ENCODE measurements around the gene ANHX. TPM values are rescaled to one million over a fixed set of nuclear protein-coding genes. Genes with fewer than 3 reads are reported as not detected.
A peak's percentile ranks its signal among the peaks of the same experiment; 100 is the strongest.

Gene ANHX
- total RNA-seq, 1 donor from 2014 or later: not detected

DNA sequence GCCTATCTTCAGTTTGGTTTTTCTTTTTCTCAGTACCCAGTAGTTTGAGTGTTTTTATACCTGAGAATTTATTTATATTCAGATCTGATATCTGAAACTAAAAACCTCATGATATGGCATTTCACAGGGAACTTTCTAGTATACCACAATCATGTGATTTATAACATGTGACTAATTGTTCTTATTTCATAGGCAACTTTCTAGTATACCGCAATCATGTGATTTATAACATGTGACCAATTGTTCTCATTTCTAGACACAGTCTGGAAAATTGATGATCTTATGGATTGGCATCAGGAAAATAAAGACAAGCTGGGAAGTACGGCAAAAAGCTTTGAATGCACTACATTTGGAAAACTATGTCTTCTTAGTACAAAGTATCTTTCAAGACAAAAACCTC is 33.8 kb downstream of the ANHX start:
- H3K36me3 ChIP-seq (ENCODE audit: control insufficient read depth, insufficient read depth, low read length): peaks cover 3% of the 10 kb centered on the region
- FAIRE-seq (no peak), DNase-seq (ENCODE audit: low read depth) (no peak)
- H3K27me3 ChIP-seq (ENCODE audit: control insufficient read depth, insufficient read depth, low read length): no peaks in the 10 kb centered on the region
- TF ChIP-seq, protein P1, sequence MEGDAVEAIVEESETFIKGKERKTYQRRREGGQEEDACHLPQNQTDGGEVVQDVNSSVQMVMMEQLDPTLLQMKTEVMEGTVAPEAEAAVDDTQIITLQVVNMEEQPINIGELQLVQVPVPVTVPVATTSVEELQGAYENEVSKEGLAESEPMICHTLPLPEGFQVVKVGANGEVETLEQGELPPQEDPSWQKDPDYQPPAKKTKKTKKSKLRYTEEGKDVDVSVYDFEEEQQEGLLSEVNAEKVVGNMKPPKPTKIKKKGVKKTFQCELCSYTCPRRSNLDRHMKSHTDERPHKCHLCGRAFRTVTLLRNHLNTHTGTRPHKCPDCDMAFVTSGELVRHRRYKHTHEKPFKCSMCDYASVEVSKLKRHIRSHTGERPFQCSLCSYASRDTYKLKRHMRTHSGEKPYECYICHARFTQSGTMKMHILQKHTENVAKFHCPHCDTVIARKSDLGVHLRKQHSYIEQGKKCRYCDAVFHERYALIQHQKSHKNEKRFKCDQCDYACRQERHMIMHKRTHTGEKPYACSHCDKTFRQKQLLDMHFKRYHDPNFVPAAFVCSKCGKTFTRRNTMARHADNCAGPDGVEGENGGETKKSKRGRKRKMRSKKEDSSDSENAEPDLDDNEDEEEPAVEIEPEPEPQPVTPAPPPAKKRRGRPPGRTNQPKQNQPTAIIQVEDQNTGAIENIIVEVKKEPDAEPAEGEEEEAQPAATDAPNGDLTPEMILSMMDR (IDR thresholded peaks at IDR 0.05; ENCODE audit: insufficient read depth, low read length, severe bottlenecking): no peak
- H3K4me3 ChIP-seq (ENCODE audit: low read depth, low read length): no peak overlapping the region

DNA sequence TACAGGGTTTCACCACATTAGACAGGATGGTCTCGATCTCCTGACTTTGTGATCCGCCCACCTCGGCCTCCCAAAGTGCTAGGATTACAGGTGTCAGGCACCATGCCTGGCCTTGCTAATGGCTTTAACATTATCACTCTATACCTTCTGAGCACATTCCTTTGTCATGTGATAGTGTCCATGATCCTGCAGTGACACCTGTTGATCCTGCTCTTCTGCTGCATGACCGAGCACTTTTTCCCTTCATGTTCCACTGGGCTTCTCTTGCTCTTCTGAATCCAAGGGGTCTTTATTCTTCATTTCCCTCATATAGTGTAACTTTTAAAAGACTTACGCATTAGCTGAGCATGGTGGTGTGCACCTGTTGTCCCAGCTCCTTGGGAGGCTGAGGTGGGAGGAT is 42.8 kb downstream of the ANHX start:
- Histone ChIP-seq H3K27me3 (ENCODE audit: control insufficient read depth, insufficient read depth, low read length) (no peaks in the 10 kb centered on the region), H3K4me3 (ENCODE audit: low read depth, low read length) (no peak overlapping the region), H3K36me3 (ENCODE audit: control insufficient read depth, insufficient read depth, low read length) (peaks cover 30% of the 10 kb centered on the region)
- DNase-seq (ENCODE audit: low read depth): no peak
- no peak for FAIRE-seq
- TF ChIP-seq, protein P1 (IDR thresholded peaks at IDR 0.05; ENCODE audit: insufficient read depth, low read length, severe bottlenecking): no peak

DNA sequence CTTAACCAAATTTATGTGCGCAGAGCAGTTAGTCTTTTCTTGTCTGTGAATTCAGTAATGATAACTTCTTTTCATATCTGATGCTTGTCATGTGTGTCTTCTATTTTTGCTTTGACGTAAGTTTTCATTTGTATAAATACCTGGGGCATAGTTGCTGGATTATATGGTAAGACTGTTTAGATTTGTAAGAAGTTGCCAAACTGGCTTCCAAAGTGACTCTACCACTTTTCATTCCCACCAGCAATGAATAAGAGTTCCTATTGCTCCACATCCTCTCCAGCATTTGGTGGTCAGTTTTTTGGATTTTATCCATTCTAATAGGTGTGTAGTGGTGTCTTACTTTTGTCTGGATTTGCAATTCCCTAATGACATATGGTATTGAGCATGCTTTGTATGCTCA is 45.5 kb downstream of the ANHX start:
- Histone ChIP-seq H3K27me3 (ENCODE audit: control insufficient read depth, insufficient read depth, low read length) (no peaks in the 10 kb centered on the region), H3K4me3 (ENCODE audit: low read depth, low read length) (no peak overlapping the region), H3K36me3 (ENCODE audit: control insufficient read depth, insufficient read depth, low read length) (peaks cover 39% of the 10 kb centered on the region)
- FAIRE-seq (no peak), DNase-seq (ENCODE audit: low read depth) (no peak)
- TF ChIP-seq, protein P1 (IDR thresholded peaks at IDR 0.05; ENCODE audit: insufficient read depth, low read length, severe bottlenecking): no peak

DNA sequence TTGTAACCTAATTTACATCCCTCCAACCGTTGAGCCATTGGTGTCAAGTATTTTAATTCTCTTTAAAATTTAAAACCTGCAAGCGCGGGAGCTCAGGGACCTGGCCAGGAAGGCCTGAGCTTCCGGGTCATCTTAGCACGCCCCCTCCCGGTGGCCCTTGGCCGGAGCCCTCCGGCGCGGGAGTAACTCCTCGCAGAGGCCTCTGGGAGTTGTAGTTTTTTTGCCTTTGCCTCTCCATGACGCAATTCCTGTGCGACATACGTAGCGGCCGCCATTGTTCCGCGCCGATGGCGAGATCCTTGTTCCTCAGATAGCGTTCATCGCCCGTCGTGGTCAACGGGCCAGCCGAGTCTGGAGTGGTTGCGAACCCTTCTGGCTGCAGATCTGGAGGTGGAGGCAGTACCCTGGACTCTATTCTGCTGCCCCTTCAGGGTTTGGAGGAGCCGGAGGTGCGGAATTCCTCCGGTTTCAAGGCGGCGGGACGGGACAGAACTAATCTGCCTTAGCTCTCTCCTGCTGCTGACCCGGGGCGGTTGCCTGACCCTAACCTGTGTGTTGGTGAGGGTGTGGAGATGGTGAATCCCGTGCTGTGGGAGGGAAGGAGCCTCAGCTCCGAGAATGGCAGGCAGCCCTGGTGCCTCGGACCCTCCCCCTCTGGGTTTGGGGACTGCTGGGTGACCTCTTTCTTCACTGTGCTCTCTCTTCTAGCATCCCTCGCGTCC is 54.3 kb downstream of the ANHX start, which contains the start of gene ZNF268:
ZNF268 (plus strand) TSS at position 258 of the 722 bp plus-strand sequence. CDS start 503 bp downstream, outside the sequence.
- FAIRE-seq (no peak), DNase-seq (ENCODE audit: low read depth) (peak; percentile 77)
- peak within 1 kb of the TSS; percentile 80 for H3K4me3 ChIP-seq (ENCODE audit: low read depth, low read length)
- TF ChIP-seq, protein P1 (IDR thresholded peaks at IDR 0.05; ENCODE audit: insufficient read depth, low read length, severe bottlenecking): peak; percentile 85
- peaks cover 11% of the 10 kb centered on the region for H3K36me3 ChIP-seq (ENCODE audit: control insufficient read depth, insufficient read depth, low read length)
- no peaks in the 10 kb centered on the region for H3K27me3 ChIP-seq (ENCODE audit: control insufficient read depth, insufficient read depth, low read length)

- Histone ChIP-seq H3K36me3 (ENCODE audit: control insufficient read depth, insufficient read depth, low read length) (peaks cover 9% of the 10 kb centered on the region), H3K27me3 (ENCODE audit: control insufficient read depth, insufficient read depth, low read length) (no peaks in the 10 kb centered on the region), H3K4me3 (ENCODE audit: low read depth, low read length) (no peak overlapping the region)
- DNase-seq (ENCODE audit: low read depth) (no peak), FAIRE-seq (no peak)
- TF ChIP-seq, protein P1 (IDR thresholded peaks at IDR 0.05; ENCODE audit: insufficient read depth, low read length, severe bottlenecking): no peak
Measured at GRCh38 chr12:133180669-133181068, 55.0 kb downstream of the ANHX start.

DNA sequence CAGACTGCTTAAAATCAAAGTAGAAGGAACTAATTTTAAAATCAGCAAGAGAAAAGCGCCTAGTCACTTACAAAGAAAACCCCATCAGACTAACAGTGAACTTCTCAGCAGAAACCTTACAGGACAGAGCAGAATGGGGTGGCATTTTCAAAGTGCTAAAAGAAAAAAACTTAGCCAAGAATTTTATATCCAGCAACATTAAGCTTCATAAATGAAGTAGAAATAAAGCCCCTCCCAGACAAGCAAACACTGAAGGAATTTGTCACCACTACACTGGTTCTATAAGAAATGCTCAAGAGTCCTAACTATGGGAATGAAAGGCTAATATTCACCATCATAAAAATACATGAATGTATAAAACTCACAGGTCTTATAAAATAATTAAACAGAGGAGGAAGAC is 60.8 kb downstream of the ANHX start:
- TF ChIP-seq, protein P1 (IDR thresholded peaks at IDR 0.05; ENCODE audit: insufficient read depth, low read length, severe bottlenecking): no peak
- no peak for FAIRE-seq
- no peaks in the 10 kb centered on the region for H3K36me3 ChIP-seq (ENCODE audit: control insufficient read depth, insufficient read depth, low read length)
- no peaks in the 10 kb centered on the region for H3K27me3 ChIP-seq (ENCODE audit: control insufficient read depth, insufficient read depth, low read length)
- no peak for DNase-seq (ENCODE audit: low read depth)
- H3K4me3 ChIP-seq (ENCODE audit: low read depth, low read length): no peak overlapping the region
